Panc1 (cell line): Measurements from ENCODE around the gene TXNRD1.
"Not testable (repeated sequence)": the region's sequence is repeated elsewhere in the genome, so short reads cannot be mapped to it uniquely, and the experiment has no call there.

ENCODE experiments used
- CTCF ChIP-seq: fragments of 450-650 bp; IDR thresholded peaks from 2 replicates; pipeline ENCODE4 v1.5.1; 2017; ENCODE audit warnings: mild to moderate bottlenecking
- POLR2AphosphoS5 ChIP-seq: IDR thresholded peaks from 2 replicates; pipeline ENCODE4 v1.6.1; 2012; ENCODE audit warnings: mild to moderate bottlenecking, low read depth, low read length, moderate library complexity
- REST ChIP-seq, 2 experiments: IDR thresholded peaks; 2 replicates each; pipeline ENCODE4 v1.6.1; 2011 to 2012; ENCODE audit warnings: low read depth in 2 of 2, control low read depth in 1 of 2, low read length in 1 of 2, mild to moderate bottlenecking in 1 of 2, moderate library complexity in 1 of 2; ENCODE audit not compliant: insufficient read depth in 1 of 2
- SIN3A ChIP-seq: IDR thresholded peaks from 2 replicates; pipeline ENCODE4 v1.6.1; 2012; ENCODE audit warnings: low read depth, mild to moderate bottlenecking, low read length, moderate library complexity, borderline replicate concordance; ENCODE audit not compliant: insufficient read depth

GRCh38 chr12:104294158-104294859, 78.7 kb downstream of the TXNRD1 start:
- TF ChIP-seq CTCF (peak; percentile 64), POLR2AphosphoS5 (0 out of 2 replicates have a peak, but pooled peaks have one; percentile 1)
- TF ChIP-seq REST (IDR thresholded peaks at IDR 0.05; ENCODE audit: insufficient read depth in 1 of 2, low read depth in 2 of 2, low read length in 1 of 2); SIN3A: not testable (repeated sequence)
